Effector CD4-positive, alpha-beta T cell (primary cell): ENCODE measurements around the gene FADS3.

Experiments
- DNase-seq: peaks from one replicate; pipeline ENCODE4 v3.0.0-alpha.2; 2020

FADS3 gene

DNA sequence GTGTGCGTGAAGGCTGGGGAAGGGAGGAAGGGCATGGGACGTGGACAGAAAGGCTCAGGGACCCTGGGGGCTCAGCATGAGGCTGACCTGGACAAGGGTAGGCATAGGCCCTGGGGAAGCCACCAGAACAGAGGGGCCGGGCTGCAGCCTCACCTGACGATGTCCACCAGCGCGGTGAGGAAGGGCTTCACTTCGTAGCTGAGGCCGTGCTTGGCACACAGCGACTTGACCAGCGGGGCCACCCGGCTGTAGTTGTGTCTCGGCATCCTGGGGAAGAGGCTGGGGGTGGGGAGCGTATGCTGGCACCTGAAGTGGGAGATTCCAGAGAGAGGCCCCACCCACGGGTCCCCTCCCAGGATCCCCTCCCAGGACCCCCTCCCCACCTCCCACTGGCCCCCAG is 15.6 kb downstream of the FADS3 start:
- no peak for DNase-seq

GRCh38 chr11:61874853-61875252 is 16.5 kb downstream of the FADS3 start:
- DNase-seq: no peak

GRCh38 chr11:61874377-61874809 is 17.0 kb downstream of the FADS3 start:
- no peak for DNase-seq

- DNase-seq: no peak
Observed at GRCh38 chr11:61873588-61874376, 17.6 kb downstream of the FADS3 start.

GRCh38 chr11:61872935-61873565 is 18.3 kb downstream of the FADS3 start:
- no peak for DNase-seq

DNA sequence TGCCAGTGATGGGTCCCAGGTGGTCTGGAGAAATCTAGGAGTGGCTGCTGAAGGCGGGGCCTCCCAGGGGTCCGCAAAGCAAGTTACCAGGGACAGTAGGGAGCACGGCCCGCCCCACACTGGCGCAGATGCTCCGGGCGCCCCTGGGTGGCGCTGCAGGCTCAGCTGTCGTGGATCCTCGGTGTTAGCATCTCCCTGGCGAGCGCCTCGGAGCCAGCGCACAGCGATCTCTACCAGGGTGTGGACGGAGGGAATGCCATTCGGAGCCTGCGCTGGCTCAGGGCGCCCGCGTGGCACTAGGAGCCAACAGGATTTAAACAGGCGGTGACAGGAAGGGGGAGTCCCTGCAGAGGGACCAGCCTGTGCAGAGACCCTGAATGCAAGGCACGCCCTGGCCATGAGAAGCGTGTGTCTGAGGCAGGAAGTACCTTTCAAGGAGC is 20.2 kb downstream of the FADS3 start:
- DNase-seq: peak; percentile 54

DNA sequence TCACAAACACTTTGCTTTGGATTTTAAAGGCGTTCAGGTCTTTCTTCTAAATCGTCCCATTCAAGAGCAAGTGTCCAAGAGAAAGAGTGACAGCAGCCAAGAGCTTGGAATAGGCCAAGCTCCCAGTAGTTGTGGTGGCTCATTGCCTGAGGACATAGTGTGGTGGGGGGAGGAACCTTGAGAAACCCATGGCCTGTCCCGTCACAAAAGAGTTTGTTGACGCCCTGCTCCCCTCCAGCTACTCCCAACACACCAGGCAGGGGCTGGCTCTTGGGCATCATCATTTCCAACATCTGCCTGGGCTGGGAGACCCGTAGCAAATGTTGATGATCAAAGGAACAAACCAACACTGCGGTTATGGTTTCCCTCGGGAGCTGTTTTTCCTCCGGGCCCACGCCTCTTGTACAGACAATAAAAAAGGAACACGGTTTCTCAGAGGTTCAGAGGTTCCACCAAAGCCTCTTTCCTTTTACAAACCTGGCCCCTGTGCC is 20.8 kb downstream of the FADS3 start:
- no peak for DNase-seq

DNA sequence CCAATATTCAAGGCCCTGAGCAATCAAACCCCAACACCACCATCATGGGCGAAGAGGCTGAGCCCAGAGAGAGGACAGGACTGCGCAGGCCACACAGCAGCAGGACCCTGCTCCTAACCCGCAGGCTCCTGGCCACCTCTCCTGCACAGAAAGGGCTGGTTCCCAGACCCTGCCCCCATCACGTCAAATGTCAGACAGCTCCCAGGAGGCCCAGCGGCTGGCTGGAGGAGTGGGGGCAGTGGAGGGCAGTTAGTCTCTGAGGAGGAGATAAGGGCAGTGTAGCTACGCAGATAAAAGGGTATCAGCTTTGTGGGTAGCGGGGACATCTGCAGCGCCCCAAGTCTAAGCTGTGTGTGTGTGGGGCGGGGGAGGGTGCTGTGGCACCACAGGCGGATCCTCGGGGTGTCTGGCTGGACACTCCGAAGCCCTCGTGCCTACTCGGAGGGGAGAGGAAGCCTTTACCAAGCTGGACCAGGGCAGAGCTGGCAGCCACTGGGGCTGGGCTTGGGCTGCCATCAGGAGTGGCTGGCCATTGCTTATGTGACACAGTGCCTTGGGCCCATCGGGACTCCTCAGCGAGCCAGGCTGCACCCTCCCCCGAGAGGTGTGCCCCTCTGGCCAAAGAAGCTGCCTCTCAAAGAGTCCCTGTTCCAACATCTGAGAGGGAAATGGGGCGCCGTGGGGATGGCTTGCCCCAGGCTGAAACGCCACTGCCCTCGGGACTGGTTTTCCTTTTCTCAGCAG is 21.5 kb downstream of the FADS3 start:
- DNase-seq: no peak

GRCh38 chr11:61869429-61869707 is 22.0 kb downstream of the FADS3 start:
- no peak for DNase-seq

GRCh38 chr11:61868571-61869428 is 22.5 kb downstream of the FADS3 start:
- no peak for DNase-seq

GRCh38 chr11:61866958-61867343 is 24.4 kb downstream of the FADS3 start:
- no peak for DNase-seq

GRCh38 chr11:61866231-61866957 is 25.0 kb downstream of the FADS3 start:
- DNase-seq: no peak

GRCh38 chr11:61864814-61865775 is 26.2 kb downstream of the FADS3 start:
- DNase-seq: no peak

DNA sequence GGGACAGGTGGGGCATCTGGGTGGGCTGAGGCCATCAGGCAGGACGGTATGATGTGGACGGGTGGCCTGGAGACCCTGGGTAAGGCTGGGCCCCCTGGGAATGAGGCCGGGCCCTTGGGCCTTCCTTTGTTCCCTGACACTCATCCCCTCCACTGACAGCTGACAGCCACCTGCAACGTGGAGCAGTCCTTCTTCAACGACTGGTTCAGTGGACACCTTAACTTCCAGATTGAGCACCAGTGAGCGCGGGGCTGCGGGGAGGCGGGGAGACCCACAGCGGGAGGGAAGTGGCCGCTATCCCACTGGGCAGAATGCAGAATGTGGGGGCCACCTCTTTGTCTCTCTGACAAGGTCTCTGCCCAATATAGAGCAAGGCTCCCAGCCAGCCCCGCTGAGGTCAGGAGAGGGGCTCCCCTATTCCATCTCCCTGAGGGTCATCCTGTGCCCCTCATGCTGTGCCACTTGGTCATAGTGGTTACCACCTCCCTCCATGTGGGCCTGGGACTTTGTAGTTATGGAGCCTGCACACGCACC is 27.7 kb downstream of the FADS3 start:
- no peak for DNase-seq

DNA sequence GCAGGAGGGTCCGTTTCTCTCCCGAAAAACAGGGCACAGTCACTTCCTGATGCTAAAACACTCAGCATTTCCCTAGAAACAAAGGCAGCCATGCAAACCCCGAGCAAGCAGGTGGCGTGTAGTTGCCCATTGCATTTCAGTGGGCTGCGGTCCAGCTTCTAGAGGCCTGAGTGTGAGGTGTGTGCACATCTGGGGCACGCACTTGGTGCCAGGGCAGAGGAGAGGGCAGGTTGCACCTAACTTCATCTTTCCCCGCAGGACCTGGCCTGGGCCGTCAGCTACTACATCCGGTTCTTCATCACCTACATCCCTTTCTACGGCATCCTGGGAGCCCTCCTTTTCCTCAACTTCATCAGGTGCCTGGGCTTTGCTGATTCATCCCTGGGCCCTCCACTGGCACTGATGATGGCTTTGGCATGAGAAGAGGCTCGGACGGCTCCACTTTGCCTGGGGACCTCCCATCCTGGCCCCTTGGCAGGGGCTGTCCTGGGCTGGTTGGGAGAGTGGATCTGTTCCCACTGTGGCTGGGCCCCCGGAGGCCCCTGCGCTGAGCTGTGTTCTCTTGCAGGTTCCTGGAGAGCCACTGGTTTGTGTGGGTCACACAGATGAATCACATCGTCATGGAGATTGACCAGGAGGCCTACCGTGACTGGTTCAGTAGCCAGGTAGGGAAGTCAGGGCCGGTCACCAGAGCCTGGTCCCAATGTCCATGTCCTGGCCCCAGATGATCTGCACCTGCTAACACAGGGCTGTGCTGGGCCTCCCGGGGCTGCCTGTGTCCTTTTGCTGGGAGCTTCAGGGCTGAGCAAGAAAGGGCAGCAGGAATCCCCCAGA is 28.4 kb downstream of the FADS3 start:
- DNase-seq: no peak

- no peak for DNase-seq
Observed at GRCh38 chr11:61861634-61862033, 29.7 kb downstream of the FADS3 start.

- DNase-seq: no peak
Observed at GRCh38 chr11:61860054-61860903, 31.1 kb downstream of the FADS3 start.

DNA sequence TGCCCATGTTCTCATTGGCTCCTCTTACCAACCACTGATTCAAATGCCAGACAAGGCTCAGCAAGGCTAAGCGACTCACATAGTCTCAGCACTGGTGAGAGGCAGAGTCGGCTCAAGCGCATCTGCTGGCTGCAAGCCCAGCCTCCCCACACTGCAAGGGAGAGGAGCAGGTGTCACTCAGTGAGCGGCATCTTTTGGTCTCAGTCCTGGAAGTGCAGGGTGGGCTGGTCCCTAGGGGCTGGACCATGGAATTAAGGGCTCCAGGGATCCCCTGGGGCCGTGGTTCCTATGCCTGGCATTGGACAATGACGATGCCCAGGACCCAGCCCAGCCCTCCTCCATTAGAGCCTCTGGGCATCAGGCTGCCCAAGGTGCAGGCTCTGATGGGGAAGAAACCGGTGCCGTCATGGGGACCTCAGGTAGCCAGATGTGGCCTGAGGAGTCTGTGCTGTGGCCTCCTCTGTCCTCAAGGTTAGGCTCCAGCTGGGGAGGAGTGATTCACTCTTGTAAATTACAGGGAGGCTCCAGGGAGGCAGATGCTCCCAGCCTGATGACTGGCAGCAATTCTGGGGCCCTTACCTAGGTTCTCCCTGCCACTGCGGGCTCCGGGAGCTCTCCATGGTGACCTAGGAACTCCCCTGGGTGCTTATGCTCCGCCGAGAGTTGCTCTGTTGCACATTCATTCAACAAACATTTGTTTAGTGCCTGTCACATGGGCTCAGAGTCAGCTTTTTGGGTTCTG is 35.2 kb downstream of the FADS3 start:
- no peak for DNase-seq
